ENCODE data around the gene TPCN2.

TPCN2 gene

DNA sequence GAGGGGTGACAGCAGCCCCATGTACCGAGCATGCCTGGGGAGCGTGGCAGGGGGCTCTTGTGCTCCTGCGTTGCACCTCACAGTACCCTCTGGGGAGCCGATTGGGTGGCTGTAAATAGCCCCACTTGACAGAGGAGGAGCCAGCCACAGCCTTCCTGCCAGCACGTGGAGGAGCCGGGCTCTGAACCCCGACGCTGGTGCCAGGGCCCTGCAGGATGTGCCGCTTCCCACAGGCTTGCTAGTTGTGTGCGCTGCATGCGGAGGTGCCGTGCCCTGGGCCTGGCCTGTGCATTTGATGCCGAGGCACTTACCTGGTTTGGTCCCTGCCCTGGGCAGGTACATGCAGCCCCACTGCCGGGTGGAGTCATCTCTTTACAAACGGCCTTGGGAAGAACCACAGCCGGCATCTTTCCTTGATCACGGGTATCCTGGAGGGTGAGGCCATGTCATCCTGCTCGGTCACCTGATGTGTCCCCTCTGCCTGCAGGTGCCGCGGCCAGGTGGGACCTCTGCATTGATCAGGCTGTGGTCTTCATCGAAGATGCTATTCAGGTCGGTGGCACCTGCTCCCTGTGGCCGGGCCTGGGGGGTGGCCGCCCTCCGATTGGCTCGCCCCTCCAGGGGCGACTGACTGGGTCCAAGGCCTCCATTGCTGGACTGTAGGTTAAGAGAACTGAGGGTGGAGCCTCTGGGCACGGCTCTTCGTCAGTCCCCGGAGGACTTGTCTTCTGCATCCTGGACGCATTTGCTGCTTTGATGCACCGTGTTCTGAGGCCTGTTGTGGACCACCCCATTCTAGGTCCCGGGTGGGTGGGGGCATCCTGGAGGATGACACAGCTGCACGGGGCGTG, 5.0 kb downstream of the TPCN2 start:
- no peak overlapping the region for H3K4me3 ChIP-seq
- peak overlapping the region in 5 of 21 experiments; percentile 18 to 99 (median 67) for H3K27ac ChIP-seq

DNA sequence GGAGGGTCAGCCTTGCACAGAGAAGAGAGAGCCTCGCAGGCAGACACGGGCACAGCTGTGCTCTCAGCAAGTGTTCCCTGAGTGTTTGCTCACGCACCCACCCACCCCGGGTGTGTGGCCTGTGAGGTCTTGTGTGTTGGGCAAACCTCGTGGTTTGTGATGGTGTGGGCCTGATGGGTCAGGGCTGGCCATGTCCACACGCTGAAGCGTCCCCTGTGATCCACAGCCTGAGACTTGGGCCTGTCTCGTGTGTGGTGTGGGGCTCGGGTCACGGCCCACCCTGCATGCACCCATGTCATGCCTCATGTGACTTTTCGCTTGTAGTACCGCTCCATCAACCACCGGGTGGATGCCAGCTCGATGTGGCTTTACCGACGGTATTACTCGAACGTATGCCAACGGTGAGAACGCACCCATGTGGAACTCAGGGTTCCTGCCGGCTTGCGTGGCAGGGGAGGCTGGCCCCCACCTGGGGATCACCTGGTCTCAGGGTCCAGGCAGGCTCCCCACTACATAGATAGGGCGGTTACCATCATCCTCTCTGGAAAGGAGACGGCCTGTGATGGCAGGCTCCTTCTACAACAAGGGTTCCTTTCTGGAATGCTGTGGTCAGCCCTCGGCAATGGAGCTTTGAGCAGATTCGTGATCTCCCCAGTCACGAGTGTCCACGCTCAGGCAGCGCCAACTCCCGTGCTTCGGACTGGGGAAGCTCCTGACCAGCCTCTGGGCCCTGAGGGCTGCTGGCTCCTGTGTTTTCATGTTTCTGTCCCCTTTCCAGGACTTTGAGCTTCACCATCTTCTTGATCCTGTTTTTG, 5.9 kb downstream of the TPCN2 start:
- H3K4me3 ChIP-seq, result no peak overlapping the region
- peak overlapping the region in 1 of 21 experiments; percentile 77 for H3K27ac ChIP-seq

DNA sequence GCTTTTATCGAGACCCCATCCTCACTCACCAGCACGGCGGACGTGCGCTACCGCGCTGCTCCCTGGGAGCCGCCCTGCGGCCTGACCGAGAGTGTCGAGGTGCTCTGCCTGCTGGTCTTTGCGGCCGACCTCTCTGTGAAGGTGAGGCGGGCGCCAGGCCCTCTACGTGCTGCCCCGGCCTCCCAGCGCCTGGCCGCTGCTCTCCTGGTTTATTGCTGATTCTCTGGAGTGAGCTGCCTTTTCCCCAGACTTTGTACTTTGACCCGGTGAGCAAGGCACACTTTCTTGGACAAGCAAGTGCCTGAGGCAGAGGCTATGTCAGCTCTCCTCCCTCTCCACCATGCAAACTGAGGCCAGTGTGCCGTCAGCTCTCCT, 6.5 kb downstream of the TPCN2 start:
- Histone ChIP-seq H3K4me3 (no peak overlapping the region), H3K27ac (peak overlapping the region in 3 of 21 experiments; percentile 28 to 77 (median 77))

DNA sequence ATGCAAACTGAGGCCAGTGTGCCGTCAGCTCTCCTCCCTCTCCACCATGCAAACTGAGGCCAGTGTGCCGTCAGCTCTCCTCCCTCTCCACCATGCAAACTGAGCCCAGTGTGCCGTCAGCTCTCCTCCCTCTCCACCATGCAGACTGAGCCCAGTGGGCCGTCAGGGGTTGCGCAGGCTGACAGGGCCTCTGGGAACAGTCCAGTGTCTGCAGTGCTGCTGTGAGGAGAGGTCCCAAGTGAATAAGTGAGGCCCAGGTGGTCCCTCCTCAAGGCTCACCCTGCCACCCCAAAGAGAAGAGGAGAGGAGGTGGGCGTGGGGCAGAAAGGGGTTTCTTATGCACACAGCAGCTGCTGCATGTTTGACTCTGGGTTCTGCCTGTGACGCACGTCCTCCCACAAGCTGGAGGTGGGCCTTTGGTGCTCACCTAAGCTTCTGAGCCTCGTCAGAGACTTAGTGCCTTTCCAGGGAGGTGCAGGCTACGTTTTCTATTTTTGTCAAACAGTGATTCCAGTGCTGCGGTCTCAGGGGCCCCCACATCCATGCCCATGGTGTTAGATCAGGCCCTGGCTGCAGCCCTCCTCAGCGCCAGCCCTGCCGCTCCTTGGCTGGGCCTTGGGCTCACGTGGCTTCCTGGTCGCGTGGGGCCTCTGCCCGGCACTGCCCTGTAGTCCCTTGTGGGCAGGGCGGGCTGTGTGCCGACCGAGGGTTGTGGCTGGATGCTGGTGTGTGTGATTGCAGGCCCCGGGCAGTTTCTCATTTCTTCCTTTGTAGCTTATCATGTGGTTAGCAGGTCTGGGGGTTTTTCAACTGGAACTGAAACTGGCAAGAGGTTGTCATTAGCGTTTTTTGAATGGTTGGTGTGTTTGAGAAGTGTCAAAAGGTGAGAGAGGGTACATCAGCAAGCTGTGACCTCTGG, 7.1 kb downstream of the TPCN2 start:
- Histone ChIP-seq H3K4me3 (no peak overlapping the region), H3K27ac (peak overlapping the region in 9 of 21 experiments; percentile 14 to 77 (median 55))

DNA sequence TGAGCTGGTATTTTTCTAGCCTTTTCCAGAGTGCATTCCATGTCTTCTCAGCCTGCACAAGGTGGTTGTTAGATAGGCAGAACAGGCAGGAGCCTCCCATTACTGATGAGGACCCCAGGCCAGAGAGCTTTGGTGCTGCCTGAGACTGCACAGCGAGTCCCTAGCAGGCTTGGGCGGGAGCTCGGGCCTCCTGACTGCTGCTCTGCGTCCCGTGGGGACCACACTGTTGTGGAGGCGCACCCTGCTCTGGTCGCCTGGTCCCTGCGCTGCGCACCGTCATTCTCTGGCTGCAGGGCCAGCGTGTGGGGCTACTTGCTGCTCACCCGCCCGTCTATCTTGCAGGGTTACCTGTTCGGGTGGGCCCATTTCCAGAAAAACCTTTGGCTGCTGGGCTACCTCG, 8.5 kb downstream of the TPCN2 start:
- Histone ChIP-seq H3K27ac (peak overlapping the region in 1 of 21 experiments; percentile 53), H3K4me3 (no peak overlapping the region)

DNA sequence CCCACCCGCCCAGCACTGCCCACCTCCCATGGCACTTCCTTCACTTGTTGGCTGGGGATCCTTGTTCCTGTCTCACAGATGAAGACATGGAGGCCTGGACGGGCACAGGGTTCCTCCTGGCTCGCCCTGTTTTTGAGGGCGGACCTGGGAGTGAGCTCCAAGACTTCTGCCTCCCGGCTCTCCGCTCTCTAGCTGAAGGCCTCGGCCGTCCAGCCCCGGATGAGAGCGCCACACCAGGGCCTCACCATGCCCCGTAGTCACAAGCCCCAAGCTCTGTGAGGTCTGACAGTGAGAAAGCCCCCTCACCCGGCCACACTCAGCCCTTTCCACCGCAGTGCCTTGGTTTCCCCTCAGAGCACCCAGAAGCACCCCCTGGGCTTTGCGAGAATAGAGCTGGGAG, 9.1 kb downstream of the TPCN2 start:
- no peak overlapping the region for H3K4me3 ChIP-seq
- H3K27ac ChIP-seq, result peak overlapping the region in 1 of 21 experiments; percentile 53

DNA sequence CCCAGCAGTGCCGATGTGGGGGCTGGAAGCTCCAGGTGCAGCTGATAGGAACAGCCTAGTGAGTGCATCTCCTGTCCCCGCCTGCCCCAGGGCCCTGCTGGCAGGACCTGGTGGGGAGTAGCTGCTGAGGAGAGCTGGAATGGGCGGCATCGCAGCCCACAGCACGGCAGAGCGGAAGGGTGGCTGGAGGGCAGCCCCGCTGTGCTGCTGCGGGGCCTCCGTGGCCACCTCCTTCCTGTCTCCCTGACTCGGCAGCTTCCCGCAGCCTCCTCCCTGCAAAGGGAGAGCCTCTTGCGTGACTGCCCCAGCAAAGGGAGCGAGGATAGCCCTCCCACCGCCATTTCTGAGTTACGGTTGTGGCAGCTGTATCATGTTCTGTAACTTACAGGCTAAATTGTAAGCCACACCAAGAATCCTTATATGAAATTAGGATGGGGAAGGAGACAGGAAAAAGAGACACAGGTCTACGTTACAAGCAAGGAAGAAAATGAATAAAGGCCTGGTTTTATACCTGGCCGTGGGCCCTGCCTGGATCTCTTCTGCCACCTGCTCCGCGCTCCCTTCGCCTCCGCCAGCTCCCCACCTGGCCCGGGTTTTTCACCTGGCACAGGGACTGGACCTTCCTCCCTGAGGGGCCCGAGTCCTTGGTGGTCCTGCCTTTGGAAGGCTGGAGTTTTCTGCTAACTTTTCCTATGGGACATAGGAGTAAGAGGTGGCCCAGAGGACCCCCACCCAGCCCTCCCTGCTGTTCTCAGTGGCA, 10.0 kb downstream of the TPCN2 start:
- no peak overlapping the region for H3K4me3 ChIP-seq
- peak overlapping the region in 1 of 21 experiments; percentile 53 for H3K27ac ChIP-seq

DNA sequence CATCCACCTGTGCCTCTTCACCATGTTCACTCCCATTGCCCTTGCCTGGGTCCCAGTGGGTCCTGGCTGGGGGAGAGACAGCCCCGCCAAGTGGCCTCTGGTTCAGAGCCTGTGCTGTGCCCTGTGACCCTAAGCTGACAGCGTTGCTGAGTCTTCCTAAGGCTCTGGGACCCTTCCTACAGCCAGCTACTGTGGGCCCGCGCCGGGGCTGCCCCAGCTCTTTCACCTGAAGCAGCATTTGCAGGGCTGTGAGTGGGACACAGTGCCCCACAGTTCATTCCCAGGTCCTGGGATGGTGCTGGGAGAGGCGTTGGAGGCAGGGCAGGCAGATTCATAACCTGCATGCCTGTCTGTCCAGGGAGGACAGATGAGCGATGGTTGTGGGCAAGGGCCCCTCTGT, 10.7 kb downstream of the TPCN2 start:
- no peak overlapping the region for H3K4me3 ChIP-seq
- H3K27ac ChIP-seq, result peak overlapping the region in 2 of 21 experiments; percentile 2 to 32

DNA sequence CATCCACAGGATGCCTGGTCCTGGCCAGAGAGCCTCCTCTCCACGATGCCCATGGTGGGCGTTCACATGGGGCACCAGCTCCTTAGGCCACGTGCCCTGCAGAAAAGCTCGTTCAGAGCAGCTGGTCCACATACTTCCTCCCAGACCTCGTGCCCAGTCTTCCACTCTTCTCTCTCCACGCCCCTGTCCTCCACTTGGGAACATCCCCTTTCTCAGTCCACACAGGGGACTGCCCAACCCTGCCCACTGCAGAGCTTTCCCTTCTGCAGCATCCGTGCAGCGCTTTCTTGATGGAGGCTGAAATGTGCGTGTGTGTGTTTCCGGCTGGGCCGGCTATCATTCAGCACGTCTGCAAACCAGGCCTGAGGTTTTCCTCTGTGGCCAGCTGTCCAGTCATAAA, 11.3 kb downstream of the TPCN2 start:
- Histone ChIP-seq H3K27ac (peak overlapping the region in 1 of 21 experiments; percentile 13), H3K4me3 (no peak overlapping the region)

DNA sequence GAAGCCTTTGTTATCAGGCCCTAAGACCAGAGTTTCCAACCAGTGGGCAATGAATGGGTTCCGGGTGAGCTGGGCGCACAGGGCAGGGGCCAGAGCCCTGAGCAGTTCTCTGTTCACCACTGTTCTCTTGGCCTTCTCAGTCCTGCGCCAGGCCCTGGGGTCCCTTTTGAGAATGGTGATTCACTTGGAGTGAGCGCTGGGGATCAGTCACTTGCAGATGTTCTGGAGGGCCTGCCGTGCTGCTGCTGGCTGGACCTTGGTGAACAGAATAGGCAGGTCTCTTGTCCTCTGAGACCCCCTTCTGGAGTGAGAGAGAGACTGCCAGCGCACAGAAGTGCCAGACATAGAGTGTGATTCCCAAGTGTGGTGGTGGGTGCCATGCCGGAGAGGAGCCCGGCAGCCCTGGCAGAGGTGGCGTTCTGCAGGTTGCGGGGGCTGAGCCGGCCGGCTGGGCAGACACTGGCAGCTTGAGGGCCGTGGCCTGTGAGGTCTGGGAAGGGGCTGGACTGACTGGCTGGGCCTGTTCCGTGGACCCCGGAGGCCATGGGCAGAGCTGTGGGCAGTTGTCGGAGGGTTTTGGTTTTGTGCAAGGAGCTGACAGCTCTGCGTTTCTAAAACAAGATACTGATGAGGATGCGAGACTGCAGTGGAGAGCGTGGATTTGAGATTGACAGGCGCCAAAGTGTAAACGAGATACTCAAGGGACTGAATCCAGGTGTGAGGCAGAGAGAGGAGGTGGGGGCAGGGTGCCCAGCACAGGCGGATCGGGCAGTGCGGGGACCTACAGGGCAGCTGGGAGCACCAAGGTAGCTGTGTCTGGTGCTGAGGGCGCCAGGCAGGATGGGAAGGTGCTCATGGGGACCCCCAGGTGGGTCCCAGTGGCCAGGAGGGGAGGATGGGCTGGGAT, 12.3 kb downstream of the TPCN2 start:
- Histone ChIP-seq H3K4me3 (no peak overlapping the region), H3K27ac (peak overlapping the region in 1 of 21 experiments; percentile 13)

DNA sequence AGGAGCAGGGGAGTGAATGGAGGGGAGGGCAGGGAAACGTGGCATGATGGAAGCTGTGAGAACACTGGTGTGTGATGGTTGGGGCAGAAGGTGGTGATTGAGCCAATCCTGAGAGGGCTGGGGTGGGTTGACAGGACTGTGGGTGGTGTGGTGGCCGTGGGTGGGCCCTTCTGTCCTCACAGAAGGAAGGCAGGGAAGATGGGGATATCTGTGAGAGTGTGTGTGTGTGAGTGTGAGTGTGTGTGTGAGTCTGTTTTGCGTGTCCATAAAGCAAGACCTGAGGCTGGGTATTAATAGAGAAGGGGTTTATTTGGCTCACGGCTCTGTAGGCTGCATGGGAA, 13.0 kb downstream of the TPCN2 start:
- peak overlapping the region in 1 of 21 experiments; percentile 9 for H3K27ac ChIP-seq
- H3K4me3 ChIP-seq, result no peak overlapping the region

DNA sequence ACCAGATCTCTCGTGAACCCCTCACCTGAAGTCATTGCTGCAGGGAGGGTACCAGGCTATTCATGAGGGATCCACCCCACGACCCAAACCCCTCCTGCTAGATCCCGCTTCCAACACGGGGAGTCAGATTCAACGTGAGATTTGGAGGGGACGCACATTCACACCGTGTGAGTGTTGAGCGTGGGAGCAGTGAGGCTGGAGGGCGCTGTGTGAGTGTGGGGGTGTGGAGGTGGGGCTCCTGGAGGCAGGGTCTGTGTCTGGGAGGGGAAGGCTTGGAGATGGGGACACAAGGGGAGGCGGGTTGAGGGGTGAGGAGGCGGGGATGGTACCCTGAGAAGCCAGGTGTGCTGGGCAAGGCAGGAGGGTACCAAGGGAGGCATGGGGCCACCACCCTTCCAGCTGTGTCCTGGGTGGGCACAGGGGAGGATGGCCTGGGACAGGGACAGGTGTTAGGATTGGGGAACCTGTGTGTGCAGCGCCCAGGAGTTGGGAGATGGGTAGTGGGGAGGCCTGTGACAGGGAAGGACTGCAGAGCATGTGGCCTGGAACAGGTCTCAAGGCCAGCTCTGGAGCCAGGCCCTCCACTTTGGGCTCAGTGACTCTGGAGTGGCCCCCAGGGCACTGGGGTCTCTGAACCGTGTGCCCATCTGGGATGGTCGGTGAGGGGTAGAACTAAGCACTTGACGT, 13.6 kb downstream of the TPCN2 start:
- Histone ChIP-seq H3K27ac (peak overlapping the region in 1 of 21 experiments; percentile 9), H3K4me3 (no peak overlapping the region)

DNA sequence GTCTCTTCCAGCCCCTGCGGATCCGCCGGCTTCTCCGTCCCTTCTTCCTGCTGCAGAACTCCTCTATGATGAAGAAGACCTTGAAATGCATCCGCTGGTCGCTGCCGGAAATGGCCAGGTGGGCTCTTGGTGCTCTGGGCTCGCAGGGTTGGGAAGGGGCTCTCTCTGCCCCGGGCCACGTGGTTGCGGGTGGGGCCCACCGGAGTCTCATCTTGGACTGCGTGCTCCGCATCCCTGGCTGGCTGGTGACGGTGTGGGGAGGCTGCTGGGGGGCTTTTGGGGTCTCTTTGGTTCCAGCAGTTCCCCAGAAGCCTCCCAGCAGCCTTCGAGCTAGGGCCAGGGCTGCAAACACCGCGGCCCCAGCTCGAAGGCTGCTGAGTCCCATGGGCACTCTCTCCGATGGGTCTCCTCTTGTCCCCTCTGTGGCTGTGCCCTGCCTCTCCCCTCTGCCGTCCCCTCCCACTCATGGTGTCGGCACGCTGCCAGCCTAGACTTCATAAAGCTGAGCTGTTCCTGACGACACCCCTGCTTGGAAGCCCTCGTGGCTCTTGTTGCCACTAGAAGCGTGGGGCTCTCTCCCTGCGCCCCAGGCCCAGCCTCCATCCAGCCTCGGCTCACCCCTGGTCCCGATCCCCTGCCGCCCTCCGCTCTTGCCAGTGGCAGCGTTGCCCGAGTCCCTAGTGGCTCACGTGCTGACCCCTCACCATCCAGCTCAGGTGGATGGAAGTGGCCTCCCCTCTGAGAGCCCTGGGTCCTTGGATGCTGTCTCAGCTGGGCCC, 14.3 kb downstream of the TPCN2 start:
- Histone ChIP-seq H3K27ac (no peak overlapping the region), H3K4me3 (no peak overlapping the region)

DNA sequence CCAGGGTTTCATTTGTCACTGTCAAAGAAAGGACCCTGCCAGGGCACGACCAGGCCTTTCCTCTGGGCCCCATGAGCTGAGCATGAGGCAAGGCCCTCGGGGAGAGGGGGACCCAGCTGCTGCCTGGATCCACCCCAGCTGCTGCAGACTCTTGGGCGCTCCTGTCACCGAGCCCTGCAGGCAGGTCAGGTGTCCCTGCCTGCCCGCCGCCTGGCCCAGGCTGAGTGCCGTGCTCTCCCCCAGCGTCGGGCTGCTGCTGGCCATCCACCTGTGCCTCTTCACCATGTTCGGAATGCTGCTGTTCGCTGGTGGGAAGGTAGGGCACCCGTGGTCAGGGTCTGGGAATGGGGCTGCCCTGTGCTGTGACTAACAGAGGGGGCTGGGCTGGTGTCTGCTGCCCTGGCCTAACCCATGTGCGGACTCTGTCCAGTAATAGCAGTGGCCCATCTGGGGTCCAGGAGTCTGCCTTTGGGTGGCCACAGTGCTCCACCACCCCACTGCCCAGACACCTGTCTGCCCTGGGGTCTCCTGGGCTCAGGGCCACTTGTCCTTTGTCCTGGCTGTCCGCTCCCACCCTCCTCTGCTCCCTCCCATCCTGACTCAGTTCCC, 15.0 kb downstream of the TPCN2 start:
- Histone ChIP-seq H3K27ac (no peak overlapping the region), H3K4me3 (no peak overlapping the region)

DNA sequence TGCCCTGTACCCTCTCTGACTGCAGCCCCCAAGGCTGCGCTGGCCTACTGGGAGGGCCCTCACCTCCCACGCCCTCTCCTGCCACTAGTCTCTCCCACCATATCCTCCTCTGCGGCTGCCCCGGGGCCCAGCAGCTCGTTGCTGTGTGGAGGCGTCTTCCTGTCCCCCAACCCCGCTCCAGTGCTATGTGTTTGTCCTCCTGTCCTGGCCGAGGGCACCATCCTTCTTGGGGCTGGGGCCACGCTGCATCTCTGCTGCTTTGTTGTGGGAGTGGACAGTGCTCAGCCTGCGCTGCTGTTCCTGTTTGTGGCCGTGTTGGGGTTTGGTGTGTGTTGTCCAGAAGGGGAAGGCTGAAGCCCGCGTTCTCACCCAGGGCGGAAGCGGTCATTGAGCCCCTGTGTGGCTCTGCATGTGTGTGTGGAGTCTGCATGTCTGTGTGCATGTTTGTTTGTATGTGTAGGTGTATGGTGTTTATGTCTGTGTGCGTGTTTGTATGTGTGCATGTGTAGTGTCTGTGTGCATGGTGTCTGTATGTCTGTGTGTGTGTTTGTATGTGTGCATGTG, 15.7 kb downstream of the TPCN2 start:
- Histone ChIP-seq H3K27ac (no peak overlapping the region), H3K4me3 (no peak overlapping the region)

DNA sequence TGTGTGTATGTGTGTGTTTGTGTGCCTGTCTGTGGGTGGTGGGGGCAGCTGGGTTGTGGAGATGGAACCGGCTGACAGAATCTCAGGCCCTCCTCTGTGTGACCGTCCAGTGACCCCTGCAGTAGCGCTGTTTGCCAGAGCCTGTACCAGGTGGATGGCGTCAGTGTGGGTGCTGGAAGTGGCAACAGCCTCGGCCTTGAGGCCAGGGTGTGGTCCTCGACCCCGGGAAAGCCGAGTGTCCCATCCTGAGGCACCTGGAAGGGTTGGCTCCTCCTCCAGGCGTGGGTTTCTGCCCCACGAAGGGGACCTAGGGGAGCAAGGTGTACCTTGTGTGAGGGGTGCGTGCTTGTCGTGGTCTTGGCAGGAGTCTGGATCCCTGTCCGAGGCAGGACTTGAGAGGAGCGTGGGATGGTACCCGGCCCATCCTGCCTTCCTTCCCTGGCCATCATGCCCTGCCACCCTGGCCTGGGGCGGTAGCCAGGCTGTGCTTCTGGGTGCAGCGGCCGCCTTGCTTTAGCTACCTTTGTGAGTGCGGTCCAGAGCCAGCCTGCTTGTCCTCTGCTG, 16.5 kb downstream of the TPCN2 start:
- H3K27ac ChIP-seq, result no peak overlapping the region
- H3K4me3 ChIP-seq, result no peak overlapping the region

All from skin epidermis (tissue), 12 donors.